Measurements from ENCODE around the gene HOXC4. TPM values are rescaled to one million over a fixed set of nuclear protein-coding genes. Genes with fewer than 3 reads are reported as not detected.
A peak's percentile ranks its signal among the peaks of the same experiment; 100 is the strongest.

HOXC4 gene
- total and polyA plus RNA-seq, 12 donors: 0.03 to 0.22 (median 0.21) TPM; not detected in 8

DNA sequence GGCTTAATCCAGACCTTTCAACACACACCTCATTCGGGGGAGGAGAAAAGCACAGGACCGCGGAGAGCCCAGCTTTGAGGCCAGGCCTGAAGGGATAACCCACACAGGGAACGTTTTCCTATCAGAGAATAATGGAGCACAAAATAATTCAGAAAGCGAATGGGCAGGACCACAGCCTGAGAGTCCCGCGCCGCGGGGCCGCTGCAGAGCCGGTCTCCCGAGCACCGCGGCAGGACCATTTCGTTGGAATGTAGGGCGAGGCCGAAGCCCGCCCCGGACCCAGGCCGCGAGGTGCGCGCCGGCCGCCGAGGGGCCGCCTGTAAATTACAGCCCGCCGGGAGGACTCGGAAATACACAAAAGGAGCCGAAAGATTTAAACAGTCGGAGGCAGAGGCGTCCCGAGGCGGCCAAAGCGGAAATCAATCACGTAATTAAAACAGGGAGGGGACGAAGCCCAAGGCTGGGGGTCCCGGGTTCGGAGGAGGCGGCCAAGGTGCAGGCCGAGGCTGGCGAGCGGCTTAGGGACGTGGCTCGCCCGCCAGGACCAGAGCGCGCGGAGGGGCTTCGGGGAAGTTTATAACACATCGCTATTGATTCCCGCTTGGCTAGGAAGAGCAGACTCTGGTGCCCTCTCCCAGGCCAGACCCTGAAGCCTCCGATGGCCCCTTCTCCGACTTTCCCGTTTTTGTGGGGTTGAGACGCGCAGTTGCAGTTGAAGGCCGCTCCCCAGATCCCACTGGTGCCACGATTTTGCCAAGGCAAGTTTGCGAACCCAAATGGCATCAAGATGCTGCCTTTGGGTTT, 6.3 kb upstream of the HOXC4 start:
- TF ChIP-seq, protein P1, sequence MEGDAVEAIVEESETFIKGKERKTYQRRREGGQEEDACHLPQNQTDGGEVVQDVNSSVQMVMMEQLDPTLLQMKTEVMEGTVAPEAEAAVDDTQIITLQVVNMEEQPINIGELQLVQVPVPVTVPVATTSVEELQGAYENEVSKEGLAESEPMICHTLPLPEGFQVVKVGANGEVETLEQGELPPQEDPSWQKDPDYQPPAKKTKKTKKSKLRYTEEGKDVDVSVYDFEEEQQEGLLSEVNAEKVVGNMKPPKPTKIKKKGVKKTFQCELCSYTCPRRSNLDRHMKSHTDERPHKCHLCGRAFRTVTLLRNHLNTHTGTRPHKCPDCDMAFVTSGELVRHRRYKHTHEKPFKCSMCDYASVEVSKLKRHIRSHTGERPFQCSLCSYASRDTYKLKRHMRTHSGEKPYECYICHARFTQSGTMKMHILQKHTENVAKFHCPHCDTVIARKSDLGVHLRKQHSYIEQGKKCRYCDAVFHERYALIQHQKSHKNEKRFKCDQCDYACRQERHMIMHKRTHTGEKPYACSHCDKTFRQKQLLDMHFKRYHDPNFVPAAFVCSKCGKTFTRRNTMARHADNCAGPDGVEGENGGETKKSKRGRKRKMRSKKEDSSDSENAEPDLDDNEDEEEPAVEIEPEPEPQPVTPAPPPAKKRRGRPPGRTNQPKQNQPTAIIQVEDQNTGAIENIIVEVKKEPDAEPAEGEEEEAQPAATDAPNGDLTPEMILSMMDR (IDR thresholded peaks at IDR 0.05): no peak
- ATAC-seq: no peak
- no peaks in the 10 kb centered on the region for H3K9me3 ChIP-seq
- H3K36me3 ChIP-seq: no peaks in the 10 kb centered on the region
- 3 to 7% methylated on average over 61 of the region's 61 CpGs for WGBS, 2 donors
- intact Hi-C loops (cut with DNase I): no loop called here
- no peak overlapping the region for H3K27ac ChIP-seq
- peaks cover 25 to 98% (median 97%) of the 10 kb centered on the region in 7 donors for H3K27me3 ChIP-seq
- H3K4me1 ChIP-seq: peaks cover 0 to 12% (median 7%) of the 10 kb centered on the region in 9 donors
- no peak for DNase-seq
- peak overlapping the region in 2 of 10 donors; percentile 2 for H3K4me3 ChIP-seq

DNA sequence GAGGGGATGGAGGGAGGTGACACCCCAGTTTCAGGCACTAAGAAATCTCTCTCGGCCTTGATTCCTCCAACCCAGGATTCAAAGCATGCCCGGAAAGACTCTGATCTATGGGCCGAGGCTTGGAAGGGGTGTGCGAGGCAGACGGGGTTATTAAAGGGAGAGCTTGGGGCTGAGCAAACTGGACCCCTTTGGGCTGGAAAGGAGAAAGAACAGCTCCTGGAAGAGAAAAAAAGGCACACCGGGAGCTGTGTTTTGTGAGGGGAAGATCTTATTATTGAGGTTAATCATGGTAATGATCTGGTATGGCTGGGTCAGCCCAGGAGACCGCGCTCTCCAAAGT, 5.7 kb upstream of the HOXC4 start:
- H3K4me3 ChIP-seq: no peak overlapping the region
- no peaks in the 10 kb centered on the region for H3K36me3 ChIP-seq
- H3K4me1 ChIP-seq: peaks cover 0 to 16% (median 7%) of the 10 kb centered on the region in 9 donors
- 7 to 21% methylated on average over 8 of the region's 8 CpGs for WGBS, 2 donors
- no peak for ATAC-seq
- H3K27ac ChIP-seq: no peak overlapping the region
- H3K9me3 ChIP-seq: no peaks in the 10 kb centered on the region
- intact Hi-C loops (cut with DNase I): no loop called here
- DNase-seq: no peak
- peaks cover 25 to 98% (median 97%) of the 10 kb centered on the region in 7 donors for H3K27me3 ChIP-seq
- TF ChIP-seq, protein P1 (IDR thresholded peaks at IDR 0.05): no peak

DNA sequence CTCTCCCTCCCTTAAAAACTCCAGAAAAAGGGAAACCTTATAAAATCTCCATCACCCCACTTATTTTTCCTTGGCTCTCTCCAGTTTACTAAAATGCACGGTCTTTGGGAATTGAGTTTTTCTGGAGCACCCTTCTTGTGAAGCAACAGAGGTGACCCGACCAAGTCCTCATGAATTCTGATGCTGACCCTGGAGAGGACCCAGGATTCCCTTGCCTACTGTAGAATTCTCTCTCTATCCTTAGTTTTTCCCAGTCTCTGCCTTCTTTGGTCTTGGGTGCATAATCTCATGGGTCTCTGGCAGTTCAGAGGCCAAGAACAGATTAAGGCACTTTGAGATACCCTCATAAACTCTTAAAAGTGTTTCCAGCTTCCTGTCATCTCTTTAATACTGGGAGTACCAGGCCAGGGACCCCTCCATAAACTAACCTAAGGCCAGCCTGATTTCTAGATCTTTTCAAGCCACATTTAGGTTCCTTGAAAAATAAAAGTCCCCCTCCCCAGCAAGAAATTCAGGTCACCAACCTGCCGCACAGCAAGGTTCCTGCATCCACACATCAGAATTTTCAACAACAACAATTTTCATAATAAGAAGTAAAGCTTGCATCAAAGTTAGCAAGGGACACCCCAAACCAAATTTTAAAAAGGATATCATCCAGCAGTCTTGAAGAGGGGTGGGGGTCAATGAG, 5.1 kb upstream of the HOXC4 start:
- TF ChIP-seq, protein P1 (IDR thresholded peaks at IDR 0.05): no peak
- no peak for ATAC-seq
- Histone ChIP-seq H3K36me3 (no peaks in the 10 kb centered on the region), H3K9me3 (no peaks in the 10 kb centered on the region), H3K27ac (no peak overlapping the region), H3K4me3 (no peak overlapping the region), H3K27me3 (peaks cover 19 to 98% (median 97%) of the 10 kb centered on the region in 7 donors), H3K4me1 (peaks cover 0 to 21% (median 10%) of the 10 kb centered on the region in 9 donors)
- intact Hi-C loops (cut with DNase I): no loop called here
- 19 to 25% methylated on average over 3 of the region's 3 CpGs for WGBS, 2 donors
- no peak for DNase-seq

DNA sequence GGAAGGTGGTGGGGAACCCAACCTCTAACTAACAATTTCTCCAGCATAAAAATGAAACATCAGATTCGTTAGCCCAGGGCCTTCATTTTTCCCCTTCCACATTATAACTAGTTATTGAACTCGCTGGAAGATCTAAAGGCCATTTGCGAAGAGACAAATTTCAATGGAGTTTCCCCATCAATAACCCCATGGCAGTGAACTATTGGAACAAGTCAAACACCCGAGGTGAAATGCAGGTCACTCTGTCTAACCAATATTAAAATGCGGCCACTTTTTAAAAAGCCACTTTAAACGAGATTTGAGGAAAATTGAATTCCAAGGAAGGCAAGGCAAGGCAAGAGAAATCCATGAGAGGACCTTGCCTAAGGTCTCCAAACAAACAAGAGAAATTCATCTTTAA, 4.5 kb upstream of the HOXC4 start:
- 17 to 32% methylated on average over 6 of the region's 6 CpGs for WGBS, 2 donors
- intact Hi-C loops (cut with DNase I): no loop called here
- no peak for DNase-seq
- peaks cover 24 to 99% (median 98%) of the 10 kb centered on the region in 7 donors for H3K27me3 ChIP-seq
- no peaks in the 10 kb centered on the region for H3K36me3 ChIP-seq
- peaks cover 0 to 25% (median 10%) of the 10 kb centered on the region in 9 donors for H3K4me1 ChIP-seq
- no peaks in the 10 kb centered on the region for H3K9me3 ChIP-seq
- TF ChIP-seq, protein P1 (IDR thresholded peaks at IDR 0.05): no peak
- H3K27ac ChIP-seq: no peak overlapping the region
- no peak overlapping the region for H3K4me3 ChIP-seq
- no peak for ATAC-seq
